ENCODE data around the gene TCF23. TPM values are rescaled to one million over a fixed set of nuclear protein-coding genes. Genes with fewer than 3 reads are reported as not detected.
A peak's percentile ranks its signal among the peaks of the same experiment; 100 is the strongest.

Gene TCF23
- polyA plus RNA-seq, 1 donor = 0.10 TPM

GRCh38 chr2:27128668-27129571 lies 19.9 kb upstream of the TCF23 start:
- H3K9me3 ChIP-seq (ENCODE audit: control insufficient read depth, low read depth, low read length) = no peaks in the 10 kb centered on the region
- peaks cover 40% of the 10 kb centered on the region for H3K36me3 ChIP-seq (ENCODE audit: control insufficient read depth, insufficient read depth, low read length)
- no peak overlapping the region for H3K27ac ChIP-seq (ENCODE audit: low read length)
- H3K4me1 ChIP-seq (ENCODE audit: control insufficient read depth, insufficient read depth, low read length) = peaks cover 20% of the 10 kb centered on the region
- H3K27me3 ChIP-seq (ENCODE audit: control insufficient read depth, insufficient read depth, low read length) = no peaks in the 10 kb centered on the region
- no CpG with 5 or more reads among the region's 11 CpGs for WGBS (ENCODE audit: insufficient coverage, low lambda C conversion rate)
- no peak overlapping the region for H3K4me3 ChIP-seq (ENCODE audit: low read length)
- no peak for DNase-seq

- H3K4me1 ChIP-seq (ENCODE audit: control insufficient read depth, insufficient read depth, low read length) = peaks cover 19% of the 10 kb centered on the region
- H3K4me3 ChIP-seq (ENCODE audit: low read length) = no peak overlapping the region
- no peak overlapping the region for H3K27ac ChIP-seq (ENCODE audit: low read length)
- no peaks in the 10 kb centered on the region for H3K9me3 ChIP-seq (ENCODE audit: control insufficient read depth, low read depth, low read length)
- H3K36me3 ChIP-seq (ENCODE audit: control insufficient read depth, insufficient read depth, low read length) = peaks cover 40% of the 10 kb centered on the region
- no peak for DNase-seq
- no peaks in the 10 kb centered on the region for H3K27me3 ChIP-seq (ENCODE audit: control insufficient read depth, insufficient read depth, low read length)
- WGBS (ENCODE audit: insufficient coverage, low lambda C conversion rate) = no CpG with 5 or more reads among the region's 10 CpGs
Measured at GRCh38 chr2:27130396-27130795, 18.4 kb upstream of the TCF23 start.

- Histone ChIP-seq H3K27ac (ENCODE audit: low read length) (no peak overlapping the region), H3K27me3 (ENCODE audit: control insufficient read depth, insufficient read depth, low read length) (no peaks in the 10 kb centered on the region), H3K36me3 (ENCODE audit: control insufficient read depth, insufficient read depth, low read length) (peaks cover 40% of the 10 kb centered on the region), H3K4me3 (ENCODE audit: low read length) (no peak overlapping the region), H3K9me3 (ENCODE audit: control insufficient read depth, low read depth, low read length) (no peaks in the 10 kb centered on the region), H3K4me1 (ENCODE audit: control insufficient read depth, insufficient read depth, low read length) (peaks cover 12% of the 10 kb centered on the region)
- no peak for DNase-seq
- WGBS (ENCODE audit: insufficient coverage, low lambda C conversion rate) = no CpG with 5 or more reads among the region's 11 CpGs
Measured at GRCh38 chr2:27131429-27131828, 17.4 kb upstream of the TCF23 start.

GRCh38 chr2:27133195-27133875 lies 15.5 kb upstream of the TCF23 start:
- Histone ChIP-seq H3K4me1 (ENCODE audit: control insufficient read depth, insufficient read depth, low read length) (peaks cover 10% of the 10 kb centered on the region), H3K27ac (ENCODE audit: low read length) (no peak overlapping the region), H3K4me3 (ENCODE audit: low read length) (peak overlapping the region; percentile 82), H3K36me3 (ENCODE audit: control insufficient read depth, insufficient read depth, low read length) (peaks cover 40% of the 10 kb centered on the region), H3K27me3 (ENCODE audit: control insufficient read depth, insufficient read depth, low read length) (no peaks in the 10 kb centered on the region), H3K9me3 (ENCODE audit: control insufficient read depth, low read depth, low read length) (no peaks in the 10 kb centered on the region)
- DNase-seq = peak in 1 of 2 donors; percentile 50
- WGBS (ENCODE audit: insufficient coverage, low lambda C conversion rate) = no CpG with 5 or more reads among the region's 14 CpGs

GRCh38 chr2:27133905-27134780 lies 14.7 kb upstream of the TCF23 start, which contains the start of gene PREB:
TSS of gene PREB (minus strand) at chr2:27134636. CDS start at chr2:27134421, 215 bp downstream.
- H3K4me1 ChIP-seq (ENCODE audit: control insufficient read depth, insufficient read depth, low read length) = peaks cover 10% of the 10 kb centered on the region
- no peaks in the 10 kb centered on the region for H3K27me3 ChIP-seq (ENCODE audit: control insufficient read depth, insufficient read depth, low read length)
- H3K27ac ChIP-seq (ENCODE audit: low read length) = peak within 1 kb of the TSS; percentile 56
- H3K4me3 ChIP-seq (ENCODE audit: low read length) = peak within 1 kb of the TSS; percentile 82
- WGBS (ENCODE audit: insufficient coverage, low lambda C conversion rate) = no CpG with 5 or more reads among the region's 86 CpGs
- H3K36me3 ChIP-seq (ENCODE audit: control insufficient read depth, insufficient read depth, low read length) = peaks cover 40% of the 10 kb centered on the region
- H3K9me3 ChIP-seq (ENCODE audit: control insufficient read depth, low read depth, low read length) = no peaks in the 10 kb centered on the region
- peak; percentile 96 to 97 for DNase-seq

GRCh38 chr2:27134781-27135477 lies 13.9 kb upstream of the TCF23 start:
- Histone ChIP-seq H3K27ac (ENCODE audit: low read length) (peak overlapping the region; percentile 38), H3K36me3 (ENCODE audit: control insufficient read depth, insufficient read depth, low read length) (peaks cover 32% of the 10 kb centered on the region), H3K4me1 (ENCODE audit: control insufficient read depth, insufficient read depth, low read length) (peaks cover 10% of the 10 kb centered on the region), H3K4me3 (ENCODE audit: low read length) (peak overlapping the region; percentile 20), H3K27me3 (ENCODE audit: control insufficient read depth, insufficient read depth, low read length) (no peaks in the 10 kb centered on the region), H3K9me3 (ENCODE audit: control insufficient read depth, low read depth, low read length) (no peaks in the 10 kb centered on the region)
- WGBS (ENCODE audit: insufficient coverage, low lambda C conversion rate) = 10% methylated on average over 2 of the region's 33 CpGs
- DNase-seq = no peak

- no peak overlapping the region for H3K27ac ChIP-seq (ENCODE audit: low read length)
- WGBS (ENCODE audit: insufficient coverage, low lambda C conversion rate) = no CpG with 5 or more reads among the region's 12 CpGs
- no peak for DNase-seq
Measured at GRCh38 chr2:27135478-27135955, 13.3 kb upstream of the TCF23 start.

GRCh38 chr2:27136751-27137150 lies 12.1 kb upstream of the TCF23 start:
- no peak overlapping the region for H3K27ac ChIP-seq (ENCODE audit: low read length)
- no peaks in the 10 kb centered on the region for H3K27me3 ChIP-seq (ENCODE audit: control insufficient read depth, insufficient read depth, low read length)
- no peaks in the 10 kb centered on the region for H3K9me3 ChIP-seq (ENCODE audit: control insufficient read depth, low read depth, low read length)
- H3K4me1 ChIP-seq (ENCODE audit: control insufficient read depth, insufficient read depth, low read length) = peaks cover 10% of the 10 kb centered on the region
- no peak overlapping the region for H3K4me3 ChIP-seq (ENCODE audit: low read length)
- DNase-seq = no peak
- H3K36me3 ChIP-seq (ENCODE audit: control insufficient read depth, insufficient read depth, low read length) = peaks cover 15% of the 10 kb centered on the region
- no CpG with 5 or more reads among the region's 7 CpGs for WGBS (ENCODE audit: insufficient coverage, low lambda C conversion rate)

More at GRCh38 chr2:27135478-27135955, 13.3 kb upstream of the TCF23 start:
- Histone ChIP-seq H3K4me3 (ENCODE audit: low read length) (no peak overlapping the region), H3K9me3 (ENCODE audit: control insufficient read depth, low read depth, low read length) (no peaks in the 10 kb centered on the region), H3K27me3 (ENCODE audit: control insufficient read depth, insufficient read depth, low read length) (no peaks in the 10 kb centered on the region), H3K4me1 (ENCODE audit: control insufficient read depth, insufficient read depth, low read length) (peaks cover 10% of the 10 kb centered on the region), H3K36me3 (ENCODE audit: control insufficient read depth, insufficient read depth, low read length) (peaks cover 27% of the 10 kb centered on the region)

- peaks cover 8% of the 10 kb centered on the region for H3K36me3 ChIP-seq (ENCODE audit: control insufficient read depth, insufficient read depth, low read length)
- peaks cover 16% of the 10 kb centered on the region for H3K4me1 ChIP-seq (ENCODE audit: control insufficient read depth, insufficient read depth, low read length)
- no peaks in the 10 kb centered on the region for H3K27me3 ChIP-seq (ENCODE audit: control insufficient read depth, insufficient read depth, low read length)
- H3K27ac ChIP-seq (ENCODE audit: low read length) = no peak overlapping the region
- no peak overlapping the region for H3K4me3 ChIP-seq (ENCODE audit: low read length)
- 60% methylated on average over 1 of the region's 21 CpGs for WGBS (ENCODE audit: insufficient coverage, low lambda C conversion rate)
- DNase-seq = no peak
- H3K9me3 ChIP-seq (ENCODE audit: control insufficient read depth, low read depth, low read length) = no peaks in the 10 kb centered on the region
Measured at GRCh38 chr2:27137322-27137935, 11.4 kb upstream of the TCF23 start.
